HEK293 (cell line): Measurements from ENCODE around the gene PRSS33.

Experiments
- BCL11B ChIP-seq: fragments of 450-650 bp; formaldehyde crosslinking; IDR thresholded peaks from 2 replicates; pipeline ENCODE4 v1.5.1; 2016; ENCODE audit warnings: low read depth, missing biosample characterization, missing genetic modification characterization
- FEZF1 ChIP-seq: fragments of 450-650 bp; formaldehyde crosslinking; IDR thresholded peaks from 2 replicates; pipeline ENCODE4 v1.5.1; 2016; ENCODE audit warnings: missing biosample characterization, missing genetic modification characterization
- GLI4 ChIP-seq: fragments of 450-650 bp; formaldehyde crosslinking; IDR thresholded peaks from 2 replicates; pipeline ENCODE4 v1.5.1; 2016; ENCODE audit warnings: missing biosample characterization, missing genetic modification characterization
- KLF16 ChIP-seq: fragments of 450-650 bp; formaldehyde crosslinking; IDR thresholded peaks from 2 replicates; pipeline ENCODE4 v1.5.1; 2017; ENCODE audit warnings: missing biosample characterization, missing genetic modification characterization
- KLF8 ChIP-seq: fragments of 450-650 bp; formaldehyde crosslinking; IDR thresholded peaks from 2 replicates; pipeline ENCODE4 v1.5.1; 2016; ENCODE audit warnings: missing biosample characterization, missing genetic modification characterization
- OSR2 ChIP-seq: fragments of 450-650 bp; formaldehyde crosslinking; IDR thresholded peaks from 2 replicates; pipeline ENCODE4 v1.5.1; 2016; ENCODE audit warnings: missing biosample characterization, missing genetic modification characterization
- SCRT2 ChIP-seq: fragments of 450-650 bp; formaldehyde crosslinking; IDR thresholded peaks from 2 replicates; pipeline ENCODE4 v1.5.1; 2016; ENCODE audit warnings: missing biosample characterization, missing genetic modification characterization
- ZBTB8A ChIP-seq: fragments of 450-650 bp; formaldehyde crosslinking; IDR thresholded peaks from 2 replicates; pipeline ENCODE4 v1.5.1; 2016; ENCODE audit warnings: missing biosample characterization, missing genetic modification characterization
- ZFP3 ChIP-seq: fragments of 450-650 bp; formaldehyde crosslinking; IDR thresholded peaks from 2 replicates; pipeline ENCODE4 v1.5.1; 2016; ENCODE audit warnings: low read depth, missing biosample characterization, missing genetic modification characterization
- ZFP41 ChIP-seq: fragments of 450-650 bp; formaldehyde crosslinking; IDR thresholded peaks from 2 replicates; pipeline ENCODE4 v1.5.1; 2016; ENCODE audit warnings: missing biosample characterization, missing genetic modification characterization, borderline replicate concordance
- ZNF10 ChIP-seq: fragments of 450-650 bp; formaldehyde crosslinking; IDR thresholded peaks from 2 replicates; pipeline ENCODE4 v1.5.1; 2017; ENCODE audit warnings: missing biosample characterization, missing genetic modification characterization
- ZNF112 ChIP-seq: fragments of 450-650 bp; formaldehyde crosslinking; IDR thresholded peaks from 2 replicates; pipeline ENCODE4 v1.5.0; 2017; ENCODE audit warnings: missing biosample characterization, missing genetic modification characterization
- ZNF140 ChIP-seq: fragments of 450-650 bp; formaldehyde crosslinking; IDR thresholded peaks from 2 replicates; pipeline ENCODE4 v1.5.1; 2016; ENCODE audit warnings: missing biosample characterization, missing genetic modification characterization
- ZNF19 ChIP-seq: fragments of 450-650 bp; formaldehyde crosslinking; IDR thresholded peaks from 2 replicates; pipeline ENCODE4; 2016; ENCODE audit warnings: missing biosample characterization, missing genetic modification characterization, low read depth
- ZNF211 ChIP-seq: fragments of 450-650 bp; formaldehyde crosslinking; IDR thresholded peaks from 2 replicates; pipeline ENCODE4 v1.5.1; 2016; ENCODE audit warnings: low read depth, missing biosample characterization, missing genetic modification characterization
- ZNF214 ChIP-seq: fragments of 450-650 bp; formaldehyde crosslinking; IDR thresholded peaks from 2 replicates; pipeline ENCODE4 v1.5.1; 2017; ENCODE audit warnings: missing biosample characterization, mild to moderate bottlenecking, missing genetic modification characterization, borderline replicate concordance
- ZNF239 ChIP-seq: fragments of 450-650 bp; formaldehyde crosslinking; IDR thresholded peaks from 2 replicates; pipeline ENCODE4 v1.5.1; 2016; ENCODE audit warnings: missing biosample characterization, missing genetic modification characterization
- ZNF324 ChIP-seq: fragments of 450-650 bp; formaldehyde crosslinking; IDR thresholded peaks from 2 replicates; pipeline ENCODE4 v1.5.1; 2016; ENCODE audit warnings: missing biosample characterization, missing genetic modification characterization
- ZNF335 ChIP-seq: fragments of 450-650 bp; formaldehyde crosslinking; conservative IDR thresholded peaks from 2 replicates; pipeline ENCODE4 v1.5.1; 2016; ENCODE audit warnings: missing biosample characterization, missing genetic modification characterization
- ZNF394 ChIP-seq: fragments of 450-650 bp; formaldehyde crosslinking; IDR thresholded peaks from 2 replicates; pipeline ENCODE4 v1.5.1; 2016; ENCODE audit warnings: missing biosample characterization, missing genetic modification characterization, mild to moderate bottlenecking, moderate library complexity, borderline replicate concordance
- ZNF521 ChIP-seq: fragments of 450-650 bp; formaldehyde crosslinking; IDR thresholded peaks from 2 replicates; pipeline ENCODE4 v1.5.1; 2017; ENCODE audit warnings: missing biosample characterization, mild to moderate bottlenecking, missing genetic modification characterization
- ZNF530 ChIP-seq: fragments of 450-650 bp; formaldehyde crosslinking; IDR thresholded peaks from 2 replicates; pipeline ENCODE4 v1.5.1; 2016; ENCODE audit warnings: low read depth, missing biosample characterization, missing genetic modification characterization
- ZNF548 ChIP-seq: fragments of 450-650 bp; formaldehyde crosslinking; IDR thresholded peaks from 2 replicates; pipeline ENCODE4 v1.5.1; 2016; ENCODE audit warnings: missing biosample characterization, missing genetic modification characterization
- ZNF571 ChIP-seq: fragments of 450-650 bp; formaldehyde crosslinking; IDR thresholded peaks from 2 replicates; pipeline ENCODE4 v1.5.0; 2017; ENCODE audit warnings: missing biosample characterization, missing genetic modification characterization
- ZNF610 ChIP-seq: fragments of 450-650 bp; formaldehyde crosslinking; IDR thresholded peaks from 2 replicates; pipeline ENCODE4 v1.5.1; 2016; ENCODE audit warnings: missing biosample characterization, missing genetic modification characterization, borderline replicate concordance
- ZNF623 ChIP-seq: fragments of 450-650 bp; formaldehyde crosslinking; IDR thresholded peaks from 2 replicates; pipeline ENCODE4 v1.5.1; 2016; ENCODE audit warnings: missing biosample characterization, missing genetic modification characterization
- ZNF624 ChIP-seq: fragments of 450-650 bp; formaldehyde crosslinking; IDR thresholded peaks from 2 replicates; pipeline ENCODE4 v1.5.1; 2017; ENCODE audit warnings: missing biosample characterization, missing genetic modification characterization
- ZNF768 ChIP-seq: fragments of 450-650 bp; formaldehyde crosslinking; IDR thresholded peaks from 2 replicates; pipeline ENCODE4 v1.5.1; 2018; ENCODE audit warnings: missing biosample characterization, mild to moderate bottlenecking, missing genetic modification characterization
- TF ChIP-seq, protein P1 (sequence below): fragments of 450-650 bp; formaldehyde crosslinking; IDR thresholded peaks from 2 replicates; pipeline ENCODE4 v1.5.1; 2016; ENCODE audit warnings: missing biosample characterization, missing genetic modification characterization
- TF ChIP-seq, protein P2 (sequence below): fragments of 450-650 bp; formaldehyde crosslinking; IDR thresholded peaks from 2 replicates; pipeline ENCODE4 v1.5.1; 2016; ENCODE audit warnings: missing biosample characterization, missing genetic modification characterization
- TF ChIP-seq, protein P3 (sequence below): fragments of 450-650 bp; IDR thresholded peaks from 2 replicates; pipeline ENCODE4 v1.5.1; 2018; ENCODE audit warnings: missing biosample characterization, missing genetic modification characterization
- TF ChIP-seq, protein P4 (sequence below): fragments of 450-650 bp; formaldehyde crosslinking; IDR thresholded peaks from 2 replicates; pipeline ENCODE4 v1.5.1; 2016; ENCODE audit warnings: missing biosample characterization, missing genetic modification characterization
- TF ChIP-seq, protein P5 (sequence below): fragments of 450-650 bp; formaldehyde crosslinking; IDR thresholded peaks from 2 replicates; pipeline ENCODE4 v1.5.1; 2016; ENCODE audit warnings: missing biosample characterization, missing genetic modification characterization
- TF ChIP-seq, protein P6 (sequence below): IDR thresholded peaks from 2 replicates; pipeline ENCODE4 v1.6.1; 2011; ENCODE audit warnings: mild to moderate bottlenecking, low read depth, low read length, borderline replicate concordance

PRSS33 gene

DNA sequence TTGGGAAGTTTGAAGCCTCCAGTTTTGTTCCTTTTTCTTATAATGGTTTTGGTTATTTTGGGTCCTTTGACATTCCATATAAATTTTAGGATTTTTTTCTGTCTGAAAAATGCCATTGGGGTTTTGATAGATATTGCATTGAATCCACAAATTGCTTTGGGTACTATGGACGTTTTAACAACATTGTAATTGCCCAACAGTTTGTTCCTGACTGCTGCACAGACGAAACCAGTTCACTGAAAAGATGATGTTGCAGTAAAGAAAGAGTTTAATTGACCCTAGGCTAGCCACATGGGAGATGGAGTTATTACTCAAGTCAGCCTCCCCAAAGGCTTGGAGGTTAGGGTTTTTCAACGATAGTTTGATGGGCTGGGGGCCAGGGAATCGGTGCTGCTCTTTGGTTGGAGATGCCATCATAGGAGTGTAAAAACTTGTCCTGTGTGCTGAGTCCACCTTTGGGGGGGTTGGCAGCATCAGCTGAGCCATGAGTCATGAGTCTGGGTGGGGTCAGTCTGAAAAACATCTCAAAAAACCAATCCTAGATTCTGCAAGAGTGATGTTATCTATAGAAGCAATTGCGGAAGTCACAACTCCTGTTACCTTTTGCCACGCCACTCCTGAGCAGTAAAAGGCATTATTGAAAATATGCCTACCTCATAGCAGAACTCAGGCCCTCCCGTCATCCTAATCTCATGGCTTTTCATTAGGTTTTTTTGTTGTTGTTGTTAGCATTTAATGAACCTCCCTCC lies 8.2 kb upstream of the PRSS33 start (continued):
- TF ChIP-seq FEZF1 (tag by site-specific recombination), result no peak
- no peak for TF ChIP-seq ZNF623
- TF ChIP-seq, protein P1, sequence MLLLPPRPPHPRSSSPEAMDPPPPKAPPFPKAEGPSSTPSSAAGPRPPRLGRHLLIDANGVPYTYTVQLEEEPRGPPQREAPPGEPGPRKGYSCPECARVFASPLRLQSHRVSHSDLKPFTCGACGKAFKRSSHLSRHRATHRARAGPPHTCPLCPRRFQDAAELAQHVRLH, result no peak
- no peak for TF ChIP-seq ZFP41 (tag by site-specific recombination)
- TF ChIP-seq KLF8 (tag by site-specific recombination), result peak; percentile 59; the same call in 1 of the 2 replicates
- TF ChIP-seq ZNF530 (tag by site-specific recombination), result no peak
- TF ChIP-seq ZBTB8A, result no peak
- TF ChIP-seq GLI4 (tag by site-specific recombination), result no peak
- no peak for TF ChIP-seq ZFP3 (tag by site-specific recombination)
- no peak for TF ChIP-seq ZNF548 (tag by site-specific recombination)
- no peak; the same call in 1 of the 2 replicates for TF ChIP-seq ZNF394 (tag by site-specific recombination)
- no peak for TF ChIP-seq ZNF521 (tag by site-specific recombination)
- TF ChIP-seq, protein P2, sequence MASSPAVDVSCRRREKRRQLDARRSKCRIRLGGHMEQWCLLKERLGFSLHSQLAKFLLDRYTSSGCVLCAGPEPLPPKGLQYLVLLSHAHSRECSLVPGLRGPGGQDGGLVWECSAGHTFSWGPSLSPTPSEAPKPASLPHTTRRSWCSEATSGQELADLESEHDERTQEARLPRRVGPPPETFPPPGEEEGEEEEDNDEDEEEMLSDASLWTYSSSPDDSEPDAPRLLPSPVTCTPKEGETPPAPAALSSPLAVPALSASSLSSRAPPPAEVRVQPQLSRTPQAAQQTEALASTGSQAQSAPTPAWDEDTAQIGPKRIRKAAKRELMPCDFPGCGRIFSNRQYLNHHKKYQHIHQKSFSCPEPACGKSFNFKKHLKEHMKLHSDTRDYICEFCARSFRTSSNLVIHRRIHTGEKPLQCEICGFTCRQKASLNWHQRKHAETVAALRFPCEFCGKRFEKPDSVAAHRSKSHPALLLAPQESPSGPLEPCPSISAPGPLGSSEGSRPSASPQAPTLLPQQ (tag by site-specific recombination), result 0 out of 2 replicates have a peak, but pooled peaks have one; percentile 15
- no peak for TF ChIP-seq BCL11B (tag by site-specific recombination)
- no peak for TF ChIP-seq ZNF19
- no peak for TF ChIP-seq ZNF571 (tag by site-specific recombination)
- no peak for TF ChIP-seq ZNF239 (tag by site-specific recombination)
- TF ChIP-seq, protein P3, sequence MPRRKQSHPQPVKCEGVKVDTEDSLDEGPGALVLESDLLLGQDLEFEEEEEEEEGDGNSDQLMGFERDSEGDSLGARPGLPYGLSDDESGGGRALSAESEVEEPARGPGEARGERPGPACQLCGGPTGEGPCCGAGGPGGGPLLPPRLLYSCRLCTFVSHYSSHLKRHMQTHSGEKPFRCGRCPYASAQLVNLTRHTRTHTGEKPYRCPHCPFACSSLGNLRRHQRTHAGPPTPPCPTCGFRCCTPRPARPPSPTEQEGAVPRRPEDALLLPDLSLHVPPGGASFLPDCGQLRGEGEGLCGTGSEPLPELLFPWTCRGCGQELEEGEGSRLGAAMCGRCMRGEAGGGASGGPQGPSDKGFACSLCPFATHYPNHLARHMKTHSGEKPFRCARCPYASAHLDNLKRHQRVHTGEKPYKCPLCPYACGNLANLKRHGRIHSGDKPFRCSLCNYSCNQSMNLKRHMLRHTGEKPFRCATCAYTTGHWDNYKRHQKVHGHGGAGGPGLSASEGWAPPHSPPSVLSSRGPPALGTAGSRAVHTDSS, result no peak
- TF ChIP-seq ZNF768 (tag by site-specific recombination), result no peak
- TF ChIP-seq ZNF211 (tag by site-specific recombination), result no peak
- TF ChIP-seq, protein P4, sequence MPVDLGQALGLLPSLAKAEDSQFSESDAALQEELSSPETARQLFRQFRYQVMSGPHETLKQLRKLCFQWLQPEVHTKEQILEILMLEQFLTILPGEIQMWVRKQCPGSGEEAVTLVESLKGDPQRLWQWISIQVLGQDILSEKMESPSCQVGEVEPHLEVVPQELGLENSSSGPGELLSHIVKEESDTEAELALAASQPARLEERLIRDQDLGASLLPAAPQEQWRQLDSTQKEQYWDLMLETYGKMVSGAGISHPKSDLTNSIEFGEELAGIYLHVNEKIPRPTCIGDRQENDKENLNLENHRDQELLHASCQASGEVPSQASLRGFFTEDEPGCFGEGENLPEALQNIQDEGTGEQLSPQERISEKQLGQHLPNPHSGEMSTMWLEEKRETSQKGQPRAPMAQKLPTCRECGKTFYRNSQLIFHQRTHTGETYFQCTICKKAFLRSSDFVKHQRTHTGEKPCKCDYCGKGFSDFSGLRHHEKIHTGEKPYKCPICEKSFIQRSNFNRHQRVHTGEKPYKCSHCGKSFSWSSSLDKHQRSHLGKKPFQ, result no peak
- TF ChIP-seq KLF16, result no peak
- TF ChIP-seq ZNF112, result no peak
- TF ChIP-seq, protein P5, sequence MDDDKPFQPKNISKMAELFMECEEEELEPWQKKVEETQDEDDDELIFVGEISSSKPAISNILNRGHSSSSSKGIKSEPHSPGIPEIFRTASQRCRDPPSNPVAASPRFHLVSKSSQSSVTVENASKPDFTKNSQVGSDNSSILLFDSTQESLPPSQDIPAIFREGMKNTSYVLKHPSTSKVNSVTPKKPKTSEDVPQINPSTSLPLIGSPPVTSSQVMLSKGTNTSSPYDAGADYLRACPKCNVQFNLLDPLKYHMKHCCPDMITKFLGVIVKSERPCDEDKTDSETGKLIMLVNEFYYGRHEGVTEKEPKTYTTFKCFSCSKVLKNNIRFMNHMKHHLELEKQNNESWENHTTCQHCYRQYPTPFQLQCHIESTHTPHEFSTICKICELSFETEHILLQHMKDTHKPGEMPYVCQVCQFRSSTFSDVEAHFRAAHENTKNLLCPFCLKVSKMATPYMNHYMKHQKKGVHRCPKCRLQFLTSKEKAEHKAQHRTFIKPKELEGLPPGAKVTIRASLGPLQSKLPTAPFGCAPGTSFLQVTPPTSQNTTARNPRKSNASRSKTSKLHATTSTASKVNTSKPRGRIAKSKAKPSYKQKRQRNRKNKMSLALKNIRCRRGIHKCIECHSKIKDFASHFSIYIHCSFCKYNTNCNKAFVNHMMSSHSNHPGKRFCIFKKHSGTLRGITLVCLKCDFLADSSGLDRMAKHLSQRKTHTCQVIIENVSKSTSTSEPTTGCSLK (tag by site-specific recombination), result no peak
- 0 out of 2 replicates have a peak, but pooled peaks have one; percentile 16 for TF ChIP-seq ZNF324 (tag by site-specific recombination)
- TF ChIP-seq, protein P6, sequence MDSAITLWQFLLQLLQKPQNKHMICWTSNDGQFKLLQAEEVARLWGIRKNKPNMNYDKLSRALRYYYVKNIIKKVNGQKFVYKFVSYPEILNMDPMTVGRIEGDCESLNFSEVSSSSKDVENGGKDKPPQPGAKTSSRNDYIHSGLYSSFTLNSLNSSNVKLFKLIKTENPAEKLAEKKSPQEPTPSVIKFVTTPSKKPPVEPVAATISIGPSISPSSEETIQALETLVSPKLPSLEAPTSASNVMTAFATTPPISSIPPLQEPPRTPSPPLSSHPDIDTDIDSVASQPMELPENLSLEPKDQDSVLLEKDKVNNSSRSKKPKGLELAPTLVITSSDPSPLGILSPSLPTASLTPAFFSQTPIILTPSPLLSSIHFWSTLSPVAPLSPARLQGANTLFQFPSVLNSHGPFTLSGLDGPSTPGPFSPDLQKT, result no peak
- TF ChIP-seq ZNF214, result no peak
- no peak for TF ChIP-seq ZNF624 (tag by site-specific recombination)
- no peak for TF ChIP-seq ZNF10 (tag by site-specific recombination)
- TF ChIP-seq ZNF335 (tag by site-specific recombination), result peak; percentile 39
- TF ChIP-seq ZNF140 (tag by site-specific recombination), result no peak
- TF ChIP-seq OSR2 (tag by site-specific recombination), result peak; percentile 74
- TF ChIP-seq SCRT2 (tag by site-specific recombination), result no peak
- no peak for TF ChIP-seq ZNF610 (tag by site-specific recombination)
